GM21515 (cell line): Measurements from ENCODE around the gene DPP10.
"Not testable (repeated sequence)": the region's sequence is repeated elsewhere in the genome, so short reads cannot be mapped to it uniquely, and the experiment has no call there.

ENCODE experiments used
- ATAC-seq: cut with Tn5 transposase; IDR thresholded peaks from one replicate; pipeline ENCODE4 v1.9.1; 2021; ENCODE audit not compliant: unreplicated experiment

The DPP10 gene

GRCh38 chr2:114709936-114710850 is 267.8 kb downstream of the DPP10 start:
- no peak for ATAC-seq

GRCh38 chr2:114714313-114714712 is 271.9 kb downstream of the DPP10 start:
- no peak for ATAC-seq

GRCh38 chr2:114717049-114717448 is 274.6 kb downstream of the DPP10 start:
- ATAC-seq = no peak

- ATAC-seq = no peak
Measured at GRCh38 chr2:114724454-114724853, 282.0 kb downstream of the DPP10 start.

- no peak for ATAC-seq
Measured at GRCh38 chr2:114727012-114727411, 284.6 kb downstream of the DPP10 start.

GRCh38 chr2:114728372-114728771 is 285.9 kb downstream of the DPP10 start:
- no peak for ATAC-seq

GRCh38 chr2:114729026-114729425 is 286.6 kb downstream of the DPP10 start:
- no peak for ATAC-seq

GRCh38 chr2:114735126-114735525 is 292.7 kb downstream of the DPP10 start:
- no peak for ATAC-seq

- ATAC-seq = no peak
Measured at GRCh38 chr2:114742245-114742644, 299.8 kb downstream of the DPP10 start.

GRCh38 chr2:114745700-114746099 is 303.3 kb downstream of the DPP10 start:
- ATAC-seq = no peak

GRCh38 chr2:114748175-114748574 is 305.7 kb downstream of the DPP10 start:
- ATAC-seq = not testable (repeated sequence)

GRCh38 chr2:114752425-114752824 is 310.0 kb downstream of the DPP10 start:
- no peak for ATAC-seq

GRCh38 chr2:114753145-114753544 is 310.7 kb downstream of the DPP10 start:
- no peak for ATAC-seq

- ATAC-seq = no peak
Measured at GRCh38 chr2:114754907-114755563, 312.6 kb downstream of the DPP10 start.

- no peak for ATAC-seq
Measured at GRCh38 chr2:114762376-114762775, 319.9 kb downstream of the DPP10 start.

- ATAC-seq = no peak
Measured at GRCh38 chr2:114762986-114763385, 320.5 kb downstream of the DPP10 start.

- no peak for ATAC-seq
Measured at GRCh38 chr2:114769110-114769509, 326.7 kb downstream of the DPP10 start.

- no peak for ATAC-seq
Measured at GRCh38 chr2:114769991-114770390, 327.6 kb downstream of the DPP10 start.

GRCh38 chr2:114784046-114784445 is 341.6 kb downstream of the DPP10 start:
- ATAC-seq = no peak

- no peak for ATAC-seq
Measured at GRCh38 chr2:114784890-114785583, 342.6 kb downstream of the DPP10 start.

GRCh38 chr2:114786901-114787300 is 344.5 kb downstream of the DPP10 start:
- ATAC-seq = no peak

- no peak for ATAC-seq
Measured at GRCh38 chr2:114787486-114787885, 345.0 kb downstream of the DPP10 start.
